ENCODE data around the gene DUSP14. TPM values are rescaled to one million over a fixed set of nuclear protein-coding genes. Genes with fewer than 3 reads are reported as not detected.

The DUSP14 gene
- polyA plus RNA-seq, 1 of the 3 experiments (the other 2 are of a cell fraction), result 85.8 TPM

DNA sequence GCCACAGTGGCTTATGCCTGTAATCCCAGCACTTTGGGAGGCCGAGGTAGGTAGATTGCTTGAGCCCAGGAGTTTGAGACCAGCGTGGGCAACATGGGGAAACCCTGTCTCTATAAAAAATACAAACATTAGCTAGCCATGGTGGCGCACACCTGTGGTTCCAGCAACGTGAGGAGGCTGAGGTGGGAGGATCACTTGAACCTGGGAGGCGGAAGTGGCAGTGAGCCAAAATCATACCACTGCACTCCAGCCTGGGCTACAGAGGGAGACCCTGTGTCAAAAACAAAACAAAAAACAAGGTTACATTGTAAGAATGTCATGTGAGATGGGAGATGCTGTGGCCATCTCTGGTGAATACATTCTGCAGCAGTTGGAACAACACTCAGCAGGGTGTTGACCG lies 13.5 kb downstream of the DUSP14 start:
- no peak for TF ChIP-seq RXRA (IDR thresholded peaks at IDR 0.05; ENCODE audit: borderline replicate concordance, low read depth)
- no peak for TF ChIP-seq TEAD4 (IDR thresholded peaks at IDR 0.05; ENCODE audit: borderline replicate concordance, insufficient read depth)
- TF ChIP-seq, protein P1, sequence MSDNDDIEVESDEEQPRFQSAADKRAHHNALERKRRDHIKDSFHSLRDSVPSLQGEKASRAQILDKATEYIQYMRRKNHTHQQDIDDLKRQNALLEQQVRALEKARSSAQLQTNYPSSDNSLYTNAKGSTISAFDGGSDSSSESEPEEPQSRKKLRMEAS (IDR thresholded peaks at IDR 0.05; ENCODE audit: low read depth), result no peak
- no peak for TF ChIP-seq RFX5 (IDR thresholded peaks at IDR 0.05; ENCODE audit: low read length)
- TF ChIP-seq CHD2 (IDR thresholded peaks at IDR 0.05; ENCODE audit: low read length, partially characterized antibody), result no peak
- no peak for TF ChIP-seq NFIC (IDR thresholded peaks at IDR 0.05; ENCODE audit: borderline replicate concordance)
- no peak for TF ChIP-seq SIN3A (IDR thresholded peaks at IDR 0.05; ENCODE audit: borderline replicate concordance, low read depth, low read length)
- TF ChIP-seq FOXJ3 (CRISPR knock-in tag; IDR thresholded peaks at IDR 0.05), result no peak
- no peak for TF ChIP-seq RCOR1 (IDR thresholded peaks at IDR 0.05; ENCODE audit: low read length)
- TF ChIP-seq, protein P2, sequence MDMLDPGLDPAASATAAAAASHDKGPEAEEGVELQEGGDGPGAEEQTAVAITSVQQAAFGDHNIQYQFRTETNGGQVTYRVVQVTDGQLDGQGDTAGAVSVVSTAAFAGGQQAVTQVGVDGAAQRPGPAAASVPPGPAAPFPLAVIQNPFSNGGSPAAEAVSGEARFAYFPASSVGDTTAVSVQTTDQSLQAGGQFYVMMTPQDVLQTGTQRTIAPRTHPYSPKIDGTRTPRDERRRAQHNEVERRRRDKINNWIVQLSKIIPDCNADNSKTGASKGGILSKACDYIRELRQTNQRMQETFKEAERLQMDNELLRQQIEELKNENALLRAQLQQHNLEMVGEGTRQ (IDR thresholded peaks at IDR 0.05; ENCODE audit: borderline replicate concordance, low read depth, low read length), result no peak
- TF ChIP-seq MXI1 (IDR thresholded peaks at IDR 0.05; ENCODE audit: low read depth, low read length), result no peak
- TF ChIP-seq YY1 (IDR thresholded peaks at IDR 0.05; ENCODE audit: low read depth), result no peak
- no peak for TF ChIP-seq ELF1 (IDR thresholded peaks at IDR 0.05)
- no peak for TF ChIP-seq EZH2phosphoT487 (IDR thresholded peaks at IDR 0.05; ENCODE audit: borderline replicate concordance, low read depth)
- TF ChIP-seq FOSL2 (IDR thresholded peaks at IDR 0.05; ENCODE audit: borderline replicate concordance, low read depth), result no peak
- Histone ChIP-seq H3K36me3 (replicated peaks in 1 of 2; ENCODE audit: control insufficient read depth in 1 of 2, insufficient read depth in 2 of 2, low read length in 1 of 2) (peaks cover 2 to 15% of the 10 kb centered on the region in 2 experiments), H4K20me1 (ENCODE audit: insufficient read depth) (peaks cover 67% of the 10 kb centered on the region), H3K4me3 (ENCODE audit: low read depth in 2 of 2, low read length in 1 of 2) (no peak overlapping the region), H3K9me3 (no peaks in the 10 kb centered on the region), H3F3A (replicated peaks; ENCODE audit: insufficient read depth) (peaks cover 6% of the 10 kb centered on the region), H3K4me2 (no peak overlapping the region), H3K9me2 (no peaks in the 10 kb centered on the region), H3K27me3 (ENCODE audit: insufficient read depth) (no peaks in the 10 kb centered on the region), H3K79me2 (ENCODE audit: insufficient read depth) (peaks cover 100% of the 10 kb centered on the region), H3K9ac (no peak overlapping the region), H3K27ac (ENCODE audit: low read depth in 2 of 2, low read length in 1 of 2) (no peak overlapping the region), H2AFZ (ENCODE audit: low read depth) (no peak overlapping the region), H3K4me1 (ENCODE audit: control insufficient read depth in 1 of 2, insufficient read depth in 2 of 2, low read depth in 1 of 2, low read length in 1 of 2) (peaks cover 0 to 11% of the 10 kb centered on the region in 2 experiments; a peak in 1 of 4 replicates)
- 98% methylated on average over 6 of the region's 6 CpGs for WGBS (ENCODE audit: low lambda C conversion rate)
- ChIA-PET POLR2A (no interaction called here), CTCF (interaction anchor here (0.6 to 1.2 kb wide), 2 partner anchors 47 to 130 kb away, joined by 3 to 4 read pairs; no protein-coding TSS in a partner anchor)
- no peak for DNase-seq

DNA sequence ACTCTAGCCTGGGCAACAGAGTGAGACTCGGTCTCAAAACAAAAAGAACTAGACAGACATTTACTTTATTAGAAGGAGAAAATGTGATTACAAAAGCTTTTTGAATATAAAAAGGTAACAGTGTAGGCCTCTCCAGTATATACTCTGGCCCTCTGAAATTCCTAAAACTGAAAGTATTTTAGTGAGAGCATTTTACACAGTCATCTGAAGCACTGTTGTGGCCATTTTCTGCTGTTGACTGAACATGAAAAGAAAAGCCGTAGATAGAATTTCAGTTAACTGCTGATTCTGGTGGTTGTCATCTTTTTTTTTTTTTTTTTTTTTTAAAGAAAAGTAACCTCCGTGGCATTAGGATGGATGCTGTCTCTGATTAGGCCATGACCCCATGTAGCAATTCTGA lies 15.6 kb downstream of the DUSP14 start:
- Histone ChIP-seq H3K4me3 (ENCODE audit: low read depth in 2 of 2, low read length in 1 of 2) (no peak overlapping the region), H4K20me1 (ENCODE audit: insufficient read depth) (peaks cover 73% of the 10 kb centered on the region), H3K9me2 (no peaks in the 10 kb centered on the region), H3K27ac (ENCODE audit: low read depth in 2 of 2, low read length in 1 of 2) (no peak overlapping the region), H3K79me2 (ENCODE audit: insufficient read depth) (peaks cover 96% of the 10 kb centered on the region), H3K36me3 (replicated peaks in 1 of 2; ENCODE audit: control insufficient read depth in 1 of 2, insufficient read depth in 2 of 2, low read length in 1 of 2) (peaks cover 4 to 6% of the 10 kb centered on the region in 2 experiments), H2AFZ (ENCODE audit: low read depth) (no peak overlapping the region), H3K4me2 (no peak overlapping the region), H3K27me3 (ENCODE audit: insufficient read depth) (no peaks in the 10 kb centered on the region), H3K9ac (no peak overlapping the region), H3K9me3 (no peaks in the 10 kb centered on the region), H3F3A (replicated peaks; ENCODE audit: insufficient read depth) (peaks cover 7% of the 10 kb centered on the region), H3K4me1 (ENCODE audit: control insufficient read depth in 1 of 2, insufficient read depth in 2 of 2, low read depth in 1 of 2, low read length in 1 of 2) (peaks cover 0 to 11% of the 10 kb centered on the region in 2 experiments; a peak in 1 of 4 replicates)
- ChIA-PET CTCF (no interaction called here), POLR2A (no interaction called here)
- no peak for DNase-seq
- WGBS (ENCODE audit: low lambda C conversion rate), result 97% methylated on average over 3 of the region's 3 CpGs
- TF ChIP-seq TAF1 (IDR thresholded peaks at IDR 0.05; ENCODE audit: borderline replicate concordance, low read depth, low read length) (no peak), FOXM1 (IDR thresholded peaks at IDR 0.05; ENCODE audit: low read depth) (no peak), RFX5 (IDR thresholded peaks at IDR 0.05; ENCODE audit: low read length) (no peak), FOSL2 (IDR thresholded peaks at IDR 0.05; ENCODE audit: borderline replicate concordance, low read depth) (no peak), SIN3A (IDR thresholded peaks at IDR 0.05; ENCODE audit: borderline replicate concordance, low read depth, low read length) (no peak), GABPA (IDR thresholded peaks at IDR 0.05; ENCODE audit: low read depth) (no peak), TCF12 (IDR thresholded peaks at IDR 0.05) (no peak), RCOR1 (IDR thresholded peaks at IDR 0.05; ENCODE audit: low read length) (no peak), EP300 (IDR thresholded peaks at IDR 0.05; ENCODE audit: borderline replicate concordance in 1 of 2, low read depth in 1 of 2, low read length in 1 of 2) (no peak)
- TF ChIP-seq, protein P3, sequence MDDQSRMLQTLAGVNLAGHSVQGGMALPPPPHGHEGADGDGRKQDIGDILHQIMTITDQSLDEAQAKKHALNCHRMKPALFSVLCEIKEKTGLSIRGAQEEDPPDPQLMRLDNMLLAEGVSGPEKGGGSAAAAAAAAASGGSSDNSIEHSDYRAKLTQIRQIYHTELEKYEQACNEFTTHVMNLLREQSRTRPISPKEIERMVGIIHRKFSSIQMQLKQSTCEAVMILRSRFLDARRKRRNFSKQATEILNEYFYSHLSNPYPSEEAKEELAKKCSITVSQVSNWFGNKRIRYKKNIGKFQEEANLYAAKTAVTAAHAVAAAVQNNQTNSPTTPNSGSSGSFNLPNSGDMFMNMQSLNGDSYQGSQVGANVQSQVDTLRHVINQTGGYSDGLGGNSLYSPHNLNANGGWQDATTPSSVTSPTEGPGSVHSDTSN (IDR thresholded peaks at IDR 0.05), result no peak
- TF ChIP-seq, protein P4, sequence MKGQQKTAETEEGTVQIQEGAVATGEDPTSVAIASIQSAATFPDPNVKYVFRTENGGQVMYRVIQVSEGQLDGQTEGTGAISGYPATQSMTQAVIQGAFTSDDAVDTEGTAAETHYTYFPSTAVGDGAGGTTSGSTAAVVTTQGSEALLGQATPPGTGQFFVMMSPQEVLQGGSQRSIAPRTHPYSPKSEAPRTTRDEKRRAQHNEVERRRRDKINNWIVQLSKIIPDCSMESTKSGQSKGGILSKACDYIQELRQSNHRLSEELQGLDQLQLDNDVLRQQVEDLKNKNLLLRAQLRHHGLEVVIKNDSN (IDR thresholded peaks at IDR 0.05; ENCODE audit: borderline replicate concordance, low read depth), result no peak
